Kidney (tissue), 14 donors: ENCODE results near the gene CDC37. TPM values are rescaled to one million over a fixed set of nuclear protein-coding genes. Genes with fewer than 3 reads are reported as not detected.

ENCODE experiments used
- DNase-seq, 5 donors: peaks; one replicate each; pipeline ENCODE4 v3.0.0-alpha.2; 2013 to 2020
- FAIRE-seq: peaks from 2 replicates; lab custom pipeline; 2012; peaks lifted over from hg19 to GRCh38; lab: Jason Lieb, UNC
- H3K27ac ChIP-seq, 2 donors: one replicate each; pipeline ENCODE4 v1.7.0; 2013; ENCODE audit warnings: low read depth in 2 of 2, low read length in 2 of 2, inconsistent platforms in 1 of 2
- H3K27me3 ChIP-seq: one replicate; pipeline ENCODE4 v1.7.1; 2013; ENCODE audit warnings: low read length, inconsistent platforms; ENCODE audit not compliant: control insufficient read depth, insufficient read depth
- H3K36me3 ChIP-seq, 3 donors: one replicate each; pipeline versions ENCODE4 v1.7.0 to v1.7.1; 2013; ENCODE audit warnings: low read length in 3 of 3, control low read depth in 1 of 3, inconsistent platforms in 1 of 3; ENCODE audit not compliant: insufficient read depth in 3 of 3, control insufficient read depth in 2 of 3
- H3K4me1 ChIP-seq, 3 donors: one replicate each; pipeline versions ENCODE4 v1.7.0 to v1.7.1; 2013; ENCODE audit warnings: low read length in 3 of 3, inconsistent platforms in 1 of 3, low read depth in 1 of 3; ENCODE audit not compliant: control insufficient read depth in 2 of 3, insufficient read depth in 2 of 3
- H3K4me3 ChIP-seq, 3 donors: one replicate each; pipeline versions ENCODE4 v1.7.0 to v1.8.1; 2013; ENCODE audit warnings: low read length in 3 of 3, control low read depth in 1 of 3, inconsistent platforms in 1 of 3
- H3K9ac ChIP-seq, 3 donors: one replicate each; pipeline versions ENCODE4 v1.7.0 to v1.7.1; 2013; ENCODE audit warnings: low read length in 3 of 3, control low read depth in 1 of 3, inconsistent platforms in 1 of 3
- H3K9me3 ChIP-seq, 3 donors: one replicate each; pipeline versions ENCODE4 v1.7.0 to v1.7.1; 2013; ENCODE audit warnings: low read length in 3 of 3, control low read depth in 1 of 3, inconsistent platforms in 1 of 3; ENCODE audit not compliant: control insufficient read depth in 2 of 3, insufficient read depth in 1 of 3
- intact Hi-C: fragments of 100-400 bp; cut with DNase I; formaldehyde crosslinking; loops from one replicate; pipeline ENCODE4 v1.11.1; 2022
- polyA plus RNA-seq: library from polyadenylated mRNA; stranded (reverse); fragments of 350-450 nt; fragmentation: Illumina TruSeq; extraction: RNeasy Lipid Tissue Mini Kit (QIAGEN cat#74804); gene quantifications from one replicate; pipeline ENCODE4 v1.2.3, GENCODE V29; 2014; ENCODE audit warnings: low read depth, low replicate concordance; ENCODE audit not compliant: insufficient read depth
- total RNA-seq: library from RNA; stranded (reverse); fragmentation: NEBNext Ultra II Directional; extraction: Animal tissue kit (Norgen Biotek cat#: 25700); gene quantifications from one replicate; pipeline ENCODE4 v1.2.1, GENCODE V29; 2021
- TF ChIP-seq, protein P1 (sequence below): IDR thresholded peaks from 3 replicates; pipeline ENCODE4 v1.5.1; 2012; ENCODE audit warnings: mild to moderate bottlenecking, moderate library complexity, borderline replicate concordance; ENCODE audit not compliant: insufficient read depth; ENCODE audit errors: extremely low read depth
- donor health status: control.
- donor health status: control.
- donor health status: control.
- donor health status: control.
- donor health status: control.
- donor health status: DM: yes; HTN: yes; CAD: no.
- donor health status: Normal renal cell carcinoma (clear cell type).

The CDC37 gene
- total and polyA plus RNA-seq, 2 donors from 2014 or later: 139 to 149 TPM

DNA sequence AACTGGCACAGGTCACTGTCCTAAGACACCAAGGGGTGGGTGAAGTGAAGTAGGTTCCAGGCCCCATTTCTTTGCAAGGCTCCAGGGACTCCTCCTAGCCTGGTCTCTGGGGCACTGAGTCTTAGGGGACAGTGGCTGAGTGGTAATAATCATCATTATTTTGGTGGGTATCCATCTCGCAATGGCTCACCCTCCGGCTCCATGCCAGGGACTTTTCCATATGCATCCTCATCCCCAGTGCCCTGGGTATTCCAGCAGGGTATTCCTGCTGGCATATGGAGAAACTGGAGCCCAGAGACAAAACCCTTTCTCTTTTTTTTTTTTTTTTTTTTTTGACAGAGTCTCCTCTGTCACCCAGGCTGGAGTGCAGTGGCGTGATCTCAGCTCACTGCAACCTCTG is 19.5 kb upstream of the CDC37 start:
- DNase-seq (no peak), FAIRE-seq (no peak)
- H3K27me3 ChIP-seq: peaks cover 39% of the 10 kb centered on the region
- H3K27ac ChIP-seq: no peak overlapping the region
- H3K4me1 ChIP-seq: peaks cover 0 to 16% (median 0%) of the 10 kb centered on the region in 3 donors
- no peaks in the 10 kb centered on the region for H3K36me3 ChIP-seq
- no peaks in the 10 kb centered on the region for H3K9me3 ChIP-seq
- no peak overlapping the region for H3K4me3 ChIP-seq
- H3K9ac ChIP-seq: no peak overlapping the region
- intact Hi-C loops: no loop called here
- TF ChIP-seq, protein P1, sequence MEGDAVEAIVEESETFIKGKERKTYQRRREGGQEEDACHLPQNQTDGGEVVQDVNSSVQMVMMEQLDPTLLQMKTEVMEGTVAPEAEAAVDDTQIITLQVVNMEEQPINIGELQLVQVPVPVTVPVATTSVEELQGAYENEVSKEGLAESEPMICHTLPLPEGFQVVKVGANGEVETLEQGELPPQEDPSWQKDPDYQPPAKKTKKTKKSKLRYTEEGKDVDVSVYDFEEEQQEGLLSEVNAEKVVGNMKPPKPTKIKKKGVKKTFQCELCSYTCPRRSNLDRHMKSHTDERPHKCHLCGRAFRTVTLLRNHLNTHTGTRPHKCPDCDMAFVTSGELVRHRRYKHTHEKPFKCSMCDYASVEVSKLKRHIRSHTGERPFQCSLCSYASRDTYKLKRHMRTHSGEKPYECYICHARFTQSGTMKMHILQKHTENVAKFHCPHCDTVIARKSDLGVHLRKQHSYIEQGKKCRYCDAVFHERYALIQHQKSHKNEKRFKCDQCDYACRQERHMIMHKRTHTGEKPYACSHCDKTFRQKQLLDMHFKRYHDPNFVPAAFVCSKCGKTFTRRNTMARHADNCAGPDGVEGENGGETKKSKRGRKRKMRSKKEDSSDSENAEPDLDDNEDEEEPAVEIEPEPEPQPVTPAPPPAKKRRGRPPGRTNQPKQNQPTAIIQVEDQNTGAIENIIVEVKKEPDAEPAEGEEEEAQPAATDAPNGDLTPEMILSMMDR: no peak

DNA sequence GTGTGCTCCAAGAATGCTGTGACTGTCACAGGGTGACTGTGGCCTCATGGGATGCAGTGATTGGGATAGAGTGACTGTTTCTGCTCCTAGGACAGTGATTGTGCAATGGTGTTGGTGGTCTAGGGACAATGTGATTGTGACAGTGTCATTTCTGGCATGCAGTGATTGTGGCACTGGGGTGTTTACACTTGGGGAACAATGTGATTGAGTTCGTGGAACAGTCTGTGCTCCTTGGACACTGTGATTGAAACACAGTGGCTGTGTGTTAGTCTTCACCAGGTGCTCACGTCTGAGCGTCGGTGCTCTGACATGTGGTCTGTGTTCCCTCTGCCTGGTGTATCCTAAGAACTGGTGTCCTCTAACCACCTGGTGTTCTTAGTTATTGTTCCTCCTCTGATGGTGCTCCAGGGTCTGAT is 18.7 kb upstream of the CDC37 start:
- no peak overlapping the region for H3K4me3 ChIP-seq
- peaks cover 0 to 16% (median 0%) of the 10 kb centered on the region in 3 donors for H3K4me1 ChIP-seq
- no peaks in the 10 kb centered on the region for H3K36me3 ChIP-seq
- intact Hi-C loops: no loop called here
- DNase-seq (no peak), FAIRE-seq (no peak)
- H3K27me3 ChIP-seq: peaks cover 46% of the 10 kb centered on the region
- no peaks in the 10 kb centered on the region for H3K9me3 ChIP-seq
- H3K27ac ChIP-seq: no peak overlapping the region
- H3K9ac ChIP-seq: no peak overlapping the region
- TF ChIP-seq, protein P1: no peak

DNA sequence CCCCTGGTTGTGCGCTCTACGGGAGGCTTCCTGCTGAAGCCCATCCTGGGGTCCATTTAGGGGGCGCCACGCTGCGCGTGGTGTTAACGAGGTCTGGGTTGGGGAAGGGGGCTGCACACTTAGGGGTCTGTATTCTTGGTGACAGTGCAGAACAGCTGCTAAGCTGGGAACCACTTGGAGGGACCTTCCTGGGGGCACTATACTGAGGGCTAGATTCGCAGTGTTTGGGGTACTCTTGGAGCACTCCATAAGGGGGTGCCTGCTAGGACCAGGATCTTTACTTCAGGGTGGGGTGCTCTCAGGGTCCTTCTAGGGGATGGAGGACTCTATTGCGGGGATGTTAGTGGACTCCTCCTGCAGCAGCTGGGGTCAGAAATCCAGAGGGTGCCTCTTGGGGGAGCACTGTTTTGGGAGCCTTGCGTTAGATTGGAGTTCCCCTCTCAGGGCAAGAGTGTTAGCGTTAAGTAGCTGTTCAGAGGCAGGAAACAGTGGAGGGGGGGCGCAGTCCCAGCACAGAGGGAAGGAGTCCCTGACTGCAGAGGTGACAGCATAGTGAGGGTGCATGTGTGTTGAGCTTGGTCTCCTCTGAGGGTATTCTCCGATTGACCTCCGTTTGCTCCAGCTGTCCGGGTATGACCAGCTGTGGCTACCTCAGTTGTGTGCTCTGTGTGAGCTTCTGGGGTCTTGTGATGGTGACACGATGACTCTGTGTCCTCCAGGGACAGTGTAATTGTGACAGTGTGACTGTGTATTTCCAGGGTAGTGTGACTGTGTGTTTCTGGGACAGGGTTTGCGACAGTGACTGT is 18.1 kb upstream of the CDC37 start:
- no peak for DNase-seq
- Histone ChIP-seq H3K4me1 (peaks cover 0 to 16% (median 0%) of the 10 kb centered on the region in 3 donors), H3K27ac (no peak overlapping the region), H3K9me3 (no peaks in the 10 kb centered on the region), H3K4me3 (no peak overlapping the region), H3K36me3 (no peaks in the 10 kb centered on the region), H3K27me3 (peaks cover 46% of the 10 kb centered on the region), H3K9ac (no peak overlapping the region)
- intact Hi-C loops: no loop called here
- TF ChIP-seq, protein P1: no peak
- FAIRE-seq: no peak
